HG02852 (cell line): ENCODE data around the gene HIPK4.
"Not testable (repeated sequence)": the region's sequence is repeated elsewhere in the genome, so short reads cannot be mapped to it uniquely, and the experiment has no call there.

ENCODE experiments used
- ATAC-seq: cut with Tn5 transposase; IDR thresholded peaks from one replicate; pipeline ENCODE4 v1.9.1; 2021; ENCODE audit warnings: mild to moderate bottlenecking, moderate library complexity; ENCODE audit not compliant: unreplicated experiment

HIPK4 gene

DNA sequence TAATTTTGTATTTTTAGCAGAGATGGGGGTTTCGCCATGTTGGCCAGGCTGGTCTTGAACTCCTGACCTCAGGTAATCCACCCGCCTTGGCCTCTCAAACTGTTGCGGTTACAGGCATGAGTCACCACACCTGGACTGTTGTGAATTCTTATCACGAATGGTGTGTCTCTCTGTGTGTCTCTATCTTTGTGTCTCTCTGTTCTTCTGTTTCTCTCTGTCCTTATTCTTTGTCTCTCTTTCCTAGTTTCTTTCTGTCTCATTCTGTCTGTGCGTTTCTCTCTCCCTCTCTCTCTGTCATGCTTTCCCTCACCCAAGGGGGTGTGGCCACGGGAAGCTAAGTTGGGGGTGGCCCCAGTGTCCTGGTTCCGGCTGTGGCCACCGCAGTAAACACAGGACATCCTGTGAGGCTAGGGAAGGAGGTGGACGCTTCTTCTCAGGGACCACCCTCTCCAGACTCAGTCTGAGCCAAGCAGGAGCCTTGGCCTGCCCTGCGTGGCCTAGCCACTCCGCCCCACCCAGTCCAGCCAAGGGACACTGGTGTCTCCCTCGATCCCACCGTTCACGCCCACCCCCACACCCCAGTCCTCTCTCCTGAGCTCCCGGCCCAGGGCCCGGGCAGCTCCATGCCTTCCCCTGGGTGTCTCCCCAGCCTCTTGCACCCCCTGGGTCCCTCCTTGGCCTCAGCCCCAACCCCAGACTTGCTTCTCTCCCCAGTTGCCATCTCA lies 27.1 kb upstream of the HIPK4 start:
- ATAC-seq, result no peak

DNA sequence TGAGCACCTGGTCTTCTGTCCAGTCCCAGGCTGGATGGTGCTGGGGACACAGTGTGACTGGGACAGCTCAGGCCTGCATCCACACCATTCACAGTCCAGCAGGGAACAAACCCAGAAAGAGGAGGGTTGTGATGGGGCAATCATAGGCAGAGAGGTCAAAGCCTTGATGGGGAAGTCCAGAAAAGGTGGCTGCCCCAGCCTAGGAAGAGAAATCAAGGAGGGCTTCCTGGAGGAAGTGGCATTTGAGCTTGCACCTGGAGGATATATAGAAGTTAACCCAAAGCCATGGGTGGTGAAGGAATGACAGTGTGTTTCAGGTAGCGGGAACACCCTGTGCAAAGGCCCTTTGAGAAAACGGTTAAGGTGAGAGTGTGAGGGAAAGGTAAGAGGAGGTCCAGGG lies 25.8 kb upstream of the HIPK4 start:
- no peak for ATAC-seq

- ATAC-seq, result no peak
These were observed 24.9 kb upstream of the HIPK4 start for GRCh38 chr19:40414542-40415535.

DNA sequence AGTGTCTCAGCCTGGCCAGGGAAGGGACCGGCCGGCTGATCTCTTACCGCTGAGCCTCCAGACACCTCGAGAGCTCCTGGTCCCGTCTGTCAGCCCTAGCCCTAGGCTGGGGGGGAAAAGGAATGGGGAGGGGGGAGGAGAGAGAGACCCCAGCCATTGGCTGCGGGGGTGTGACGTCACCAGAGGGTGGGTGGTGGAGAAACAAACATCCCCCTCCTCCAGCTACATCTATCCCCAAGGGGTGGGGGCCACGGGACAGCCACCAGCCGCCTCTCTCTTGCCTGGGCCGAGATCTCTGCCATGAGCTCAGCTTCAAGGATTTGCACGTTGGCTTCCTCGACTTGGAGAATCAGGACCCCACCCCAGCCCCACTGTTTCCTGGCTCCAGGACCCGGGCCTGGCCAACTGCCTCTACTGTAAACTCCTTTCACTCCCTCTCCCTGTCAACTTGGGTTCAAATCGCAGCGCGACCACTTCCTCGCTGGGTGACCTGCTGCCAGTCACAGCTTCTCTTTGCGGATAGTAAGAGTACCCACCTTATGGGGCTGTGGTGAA lies 23.4 kb upstream of the HIPK4 start, which contains the start of gene PRX:
PRX (minus strand) TSS at position 88 of the 555 bp plus-strand sequence. CDS start 5,446 bp downstream, outside the sequence.
- no peak for ATAC-seq

DNA sequence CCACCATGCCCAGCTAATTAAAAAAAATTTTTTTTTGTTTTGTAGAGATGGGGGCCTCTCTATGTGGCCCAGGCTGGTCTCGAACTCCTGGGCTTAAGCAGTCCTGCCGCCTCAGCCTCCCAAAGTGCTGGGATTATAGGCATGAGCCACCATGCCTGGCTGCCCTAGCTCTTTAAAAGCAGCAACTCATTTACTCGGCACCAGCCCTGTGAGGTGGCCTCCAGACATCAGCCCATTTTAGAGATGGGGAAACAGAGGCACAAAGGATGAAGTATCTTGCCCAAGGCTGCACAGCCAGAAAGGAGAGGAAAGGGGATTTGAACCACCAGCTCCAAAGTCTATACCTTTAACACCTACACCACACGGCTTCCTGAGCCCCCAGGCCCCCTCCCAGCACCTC lies 22.9 kb upstream of the HIPK4 start:
- no peak for ATAC-seq

DNA sequence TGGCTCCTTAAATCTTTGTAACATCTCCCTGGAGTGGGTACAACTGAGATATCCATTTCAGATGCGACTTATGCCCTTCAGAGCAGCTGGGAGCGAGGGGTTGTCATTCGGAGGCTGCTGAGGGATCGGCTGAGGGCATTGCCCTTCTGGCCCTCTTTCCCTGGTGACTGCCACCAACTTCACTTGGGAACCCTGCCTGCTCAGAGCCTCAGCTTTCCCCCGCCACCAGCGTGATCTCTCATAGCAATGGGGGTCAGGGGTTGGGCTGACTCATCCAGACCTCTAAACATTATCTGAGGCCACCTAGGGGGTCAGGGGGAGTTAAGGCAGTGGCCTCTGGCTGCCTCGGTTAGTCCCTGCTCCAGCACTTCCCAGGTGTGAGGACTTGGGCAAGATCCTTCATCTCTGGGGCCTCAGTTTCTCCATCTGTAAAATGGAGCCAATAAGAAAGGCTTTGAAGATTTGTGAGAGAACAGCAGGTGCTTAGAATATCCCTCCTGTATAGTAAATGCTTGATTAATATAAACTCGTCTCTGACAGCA lies 22.0 kb upstream of the HIPK4 start:
- ATAC-seq, result no peak

GRCh38 chr19:40411125-40411842 lies 21.3 kb upstream of the HIPK4 start:
- no peak for ATAC-seq

GRCh38 chr19:40410030-40410389 lies 20.0 kb upstream of the HIPK4 start:
- no peak for ATAC-seq

DNA sequence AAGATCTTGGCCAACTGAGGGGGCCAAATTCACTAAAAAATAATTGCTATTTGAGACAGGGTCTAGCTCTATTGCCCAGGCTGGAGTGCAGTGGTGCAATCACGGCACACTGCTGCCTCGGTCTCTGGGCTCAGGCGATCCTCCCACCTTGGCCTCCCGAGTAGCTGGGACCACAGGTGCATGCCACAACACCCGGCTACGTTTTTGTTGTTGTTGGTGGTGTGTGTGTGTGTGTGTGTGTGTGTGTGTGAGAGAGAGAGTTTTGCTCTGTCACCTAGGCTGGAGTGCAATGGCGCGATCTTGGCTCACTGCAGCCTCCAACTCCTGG lies 18.6 kb upstream of the HIPK4 start:
- ATAC-seq, result not testable (repeated sequence)

GRCh38 chr19:40407714-40408597 lies 18.0 kb upstream of the HIPK4 start:
- no peak for ATAC-seq

- ATAC-seq, result peak; percentile 61
These were observed 13.4 kb upstream of the HIPK4 start for GRCh38 chr19:40403262-40403984.

- no peak for ATAC-seq
These were observed 10.6 kb upstream of the HIPK4 start for GRCh38 chr19:40400559-40400958.

GRCh38 chr19:40398417-40399131 lies 8.6 kb upstream of the HIPK4 start:
- no peak for ATAC-seq

- no peak for ATAC-seq
These were observed 7.6 kb upstream of the HIPK4 start for GRCh38 chr19:40397568-40397906.

GRCh38 chr19:40396886-40397567 lies 7.0 kb upstream of the HIPK4 start:
- ATAC-seq, result no peak

DNA sequence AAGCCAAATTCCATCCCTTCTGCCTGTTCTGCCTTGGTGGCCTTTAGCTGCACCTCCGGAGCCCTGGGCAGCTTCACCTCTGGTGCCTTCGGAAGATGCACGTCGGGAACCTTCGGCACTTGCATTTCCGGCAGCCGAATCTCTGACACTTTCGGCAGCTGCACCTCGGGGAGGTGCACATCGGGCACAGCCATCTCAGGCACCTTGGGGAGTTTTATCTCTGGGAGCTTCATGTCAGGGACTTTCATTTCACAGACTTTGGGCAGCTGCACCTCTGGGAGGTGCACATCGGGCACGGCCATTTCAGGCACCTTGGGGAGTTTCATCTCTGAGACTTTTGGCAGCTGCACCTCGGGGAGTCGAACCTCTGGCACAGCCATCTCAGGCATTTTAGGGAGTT lies 6.0 kb upstream of the HIPK4 start:
- ATAC-seq, result no peak

DNA sequence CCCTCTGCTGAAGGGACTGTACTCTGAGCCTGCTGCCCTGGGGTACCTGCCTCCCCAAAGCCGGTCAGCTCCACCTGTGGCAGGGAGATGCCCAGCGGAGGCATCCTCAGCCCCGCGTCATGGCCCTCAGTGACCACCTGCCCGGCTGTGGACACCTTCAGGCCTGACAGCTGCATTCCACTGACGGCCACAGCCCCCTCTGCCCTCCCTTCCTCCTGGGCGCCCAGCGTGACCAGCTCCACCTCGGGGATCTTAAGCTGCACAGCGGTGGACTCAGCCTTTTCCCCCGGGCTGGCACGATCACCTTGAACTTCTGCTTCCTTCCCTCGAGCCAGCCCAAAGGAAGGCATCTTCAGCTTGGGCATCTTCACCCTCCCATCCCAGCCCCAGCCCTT lies 4.8 kb upstream of the HIPK4 start:
- no peak for ATAC-seq
